HUES64 (cell line): ENCODE measurements around the gene SERPINA12. TPM values are rescaled to one million over a fixed set of nuclear protein-coding genes. Genes with fewer than 3 reads are reported as not detected.

Source experiments
- H3K27ac ChIP-seq: 2 replicates; pipeline ENCODE4 v1.7.0; 2013; ENCODE audit warnings: low read depth, low read length, inconsistent platforms
- H3K27me3 ChIP-seq: 2 replicates; pipeline ENCODE4 v1.6.1; 2013; ENCODE audit warnings: mild to moderate bottlenecking, low read length; ENCODE audit not compliant: insufficient read depth
- H3K36me3 ChIP-seq: 2 replicates; pipeline ENCODE4 v1.6.1; 2013; ENCODE audit warnings: mild to moderate bottlenecking, low read length; ENCODE audit not compliant: insufficient read depth
- H3K4me1 ChIP-seq: 2 replicates; pipeline ENCODE4 v1.6.1; 2013; ENCODE audit warnings: mild to moderate bottlenecking, low read length, moderate library complexity; ENCODE audit not compliant: insufficient read depth
- H3K4me3 ChIP-seq: 2 replicates; pipeline ENCODE4 v1.5.1; 2013; ENCODE audit warnings: mild to moderate bottlenecking, low read length, moderate library complexity
- H3K9ac ChIP-seq: 2 replicates; pipeline ENCODE4 v1.6.1; 2013; ENCODE audit warnings: mild to moderate bottlenecking, low read depth, low read length
- H3K9me3 ChIP-seq: 2 replicates; pipeline ENCODE4 v1.6.1; 2013; ENCODE audit warnings: low read depth, low read length; ENCODE audit not compliant: insufficient read depth
- WGBS: fragments of 150-250, 120-280 bp; methylation state at CpG from one replicate; pipeline ENCODE4 v1.1.7; 2013; ENCODE audit warnings: missing lambda C conversion rate; 5-methylcytosine and 5-hydroxymethylcytosine counted together
- polyA plus RNA-seq, 2 experiments: library from polyadenylated mRNA; stranded (reverse); fragments of 50-300 nt; gene quantifications; one replicate each; pipeline ENCODE4 v1.2.3, GENCODE V29; 2013

The SERPINA12 gene
- polyA plus RNA-seq (2013, experiment 1 of 2) = not detected
- not detected for polyA plus RNA-seq (2013, experiment 2 of 2)

- H3K9ac ChIP-seq = no peak within 1 kb of the TSS
- 80% methylated on average over 3 of the region's 3 CpGs for WGBS
- no peaks in the 10 kb centered on the region for H3K27me3 ChIP-seq
- no peak within 1 kb of the TSS for H3K27ac ChIP-seq
- H3K9me3 ChIP-seq = no peaks in the 10 kb centered on the region
- H3K36me3 ChIP-seq = no peaks in the 10 kb centered on the region
- no peaks in the 10 kb centered on the region for H3K4me1 ChIP-seq
- no peak within 1 kb of the TSS for H3K4me3 ChIP-seq
Measured at GRCh38 chr14:94509356-94509755, at the start of gene SERPINA12. SERPINA12 (minus strand) TSS chr14:94509469; CDS start chr14:94498397, 11,072 bp downstream.

GRCh38 chr14:94558842-94559241, 49.6 kb upstream of the SERPINA12 start:
- 93% methylated on average over 2 of the region's 2 CpGs for WGBS
- Histone ChIP-seq H3K27ac (no peak overlapping the region), H3K4me3 (no peak overlapping the region), H3K9ac (no peak overlapping the region), H3K4me1 (no peaks in the 10 kb centered on the region), H3K9me3 (peaks cover 4% of the 10 kb centered on the region; the same call in 1 of the 2 replicates), H3K36me3 (no peaks in the 10 kb centered on the region), H3K27me3 (no peaks in the 10 kb centered on the region)

- Histone ChIP-seq H3K27ac (no peak overlapping the region), H3K36me3 (no peaks in the 10 kb centered on the region), H3K4me3 (no peak overlapping the region), H3K27me3 (no peaks in the 10 kb centered on the region), H3K9me3 (peaks cover 4% of the 10 kb centered on the region; the same call in 1 of the 2 replicates), H3K9ac (no peak overlapping the region), H3K4me1 (no peaks in the 10 kb centered on the region)
- 100% methylated on average over 1 of the region's 1 CpG for WGBS
Measured at GRCh38 chr14:94557327-94557726, 48.1 kb upstream of the SERPINA12 start.

DNA sequence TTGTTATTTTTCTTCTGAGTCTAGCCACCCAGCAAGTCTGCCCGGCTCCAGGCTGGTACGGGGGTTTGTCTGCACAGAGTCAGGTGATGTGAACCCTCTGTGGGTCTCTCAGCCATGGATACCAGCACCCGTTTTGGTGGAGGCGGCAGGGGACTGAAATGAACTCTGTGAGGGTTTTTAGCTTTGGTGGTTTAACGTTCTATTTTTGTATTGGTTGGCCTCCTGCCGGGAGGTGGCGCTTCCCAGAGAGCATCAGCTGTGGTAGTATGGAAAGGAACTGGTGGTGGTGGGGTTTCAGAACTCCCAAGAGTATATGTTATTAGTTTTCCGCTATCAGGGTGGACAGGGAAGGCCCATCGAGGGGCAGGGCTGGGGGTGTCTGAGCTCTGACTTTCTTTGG, 46.7 kb upstream of the SERPINA12 start:
- Histone ChIP-seq H3K9ac (no peak overlapping the region), H3K4me3 (no peak overlapping the region), H3K36me3 (no peaks in the 10 kb centered on the region)

GRCh38 chr14:94550041-94550440, 40.8 kb upstream of the SERPINA12 start:
- no peaks in the 10 kb centered on the region for H3K36me3 ChIP-seq
- WGBS = 79% methylated on average over 5 of the region's 8 CpGs

More for the DNA sequence above, 46.7 kb upstream of the SERPINA12 start:
- no peak overlapping the region for H3K27ac ChIP-seq
- H3K27me3 ChIP-seq = no peaks in the 10 kb centered on the region
- 92% methylated on average over 9 of the region's 9 CpGs for WGBS
- peaks cover 4% of the 10 kb centered on the region; the same call in 1 of the 2 replicates for H3K9me3 ChIP-seq
- no peaks in the 10 kb centered on the region for H3K4me1 ChIP-seq

GRCh38 chr14:94548999-94549985, 40.0 kb upstream of the SERPINA12 start:
- H3K9me3 ChIP-seq = no peaks in the 10 kb centered on the region
- H3K4me3 ChIP-seq = no peak overlapping the region
- no peaks in the 10 kb centered on the region for H3K36me3 ChIP-seq
- no peak overlapping the region for H3K9ac ChIP-seq
- no peak overlapping the region for H3K27ac ChIP-seq
- peaks cover 5% of the 10 kb centered on the region; the same call in 1 of the 2 replicates for H3K4me1 ChIP-seq
- whole genome bisulfite sequencing = 36% methylated on average over 23 of the region's 24 CpGs
- no peaks in the 10 kb centered on the region for H3K27me3 ChIP-seq

More at GRCh38 chr14:94550041-94550440, 40.8 kb upstream of the SERPINA12 start:
- Histone ChIP-seq H3K27ac (no peak overlapping the region), H3K27me3 (no peaks in the 10 kb centered on the region), H3K4me1 (no peaks in the 10 kb centered on the region), H3K9ac (no peak overlapping the region), H3K4me3 (no peak overlapping the region), H3K9me3 (no peaks in the 10 kb centered on the region; the same call in 1 of the 2 replicates)

DNA sequence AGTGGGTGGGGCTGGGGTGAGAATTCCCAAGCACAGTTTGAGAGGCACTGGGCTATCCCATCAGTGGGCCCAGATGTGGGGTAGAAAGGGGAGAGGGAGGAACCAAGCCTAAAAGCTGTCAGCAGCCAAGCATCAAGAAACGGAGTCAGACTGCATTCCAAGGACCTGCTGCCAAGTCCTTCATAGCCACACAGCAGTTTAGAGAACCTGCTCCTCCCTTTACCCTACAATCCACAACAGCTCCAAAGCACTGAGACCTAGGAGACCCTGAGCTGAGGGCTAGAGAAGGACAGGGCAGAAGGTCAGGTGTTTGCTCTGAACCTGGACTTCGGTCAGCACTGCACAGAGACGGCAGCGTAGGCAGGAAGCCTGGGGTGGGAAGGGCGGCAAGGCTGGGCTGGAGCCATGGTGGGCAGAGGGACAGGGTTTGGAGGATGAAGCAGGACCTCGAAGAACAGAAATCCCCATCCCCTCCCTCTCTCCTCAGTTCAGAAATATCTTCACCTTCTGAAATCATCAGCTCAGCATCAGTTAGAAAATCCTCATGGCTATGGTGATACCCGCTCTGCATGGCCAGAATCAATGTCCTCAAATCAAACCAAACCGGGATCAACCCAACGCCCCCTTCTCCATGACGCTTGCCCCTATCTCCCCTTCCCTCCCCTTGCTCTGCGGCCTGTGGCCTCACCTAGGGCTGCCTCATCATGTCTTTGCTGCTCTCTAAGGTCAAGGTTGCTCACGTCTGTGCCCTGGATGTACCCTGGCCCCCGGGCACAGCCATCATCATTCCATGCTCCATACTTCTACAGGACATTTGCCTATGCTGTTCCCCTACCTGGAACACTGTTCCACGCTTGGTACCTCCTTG, 39.1 kb upstream of the SERPINA12 start:
- Histone ChIP-seq H3K4me3 (no peak overlapping the region), H3K9me3 (no peaks in the 10 kb centered on the region), H3K27ac (no peak overlapping the region), H3K4me1 (peaks cover 5% of the 10 kb centered on the region; the same call in 1 of the 2 replicates), H3K36me3 (no peaks in the 10 kb centered on the region), H3K27me3 (no peaks in the 10 kb centered on the region), H3K9ac (no peak overlapping the region)
- 91% methylated on average over 14 of the region's 14 CpGs for WGBS

DNA sequence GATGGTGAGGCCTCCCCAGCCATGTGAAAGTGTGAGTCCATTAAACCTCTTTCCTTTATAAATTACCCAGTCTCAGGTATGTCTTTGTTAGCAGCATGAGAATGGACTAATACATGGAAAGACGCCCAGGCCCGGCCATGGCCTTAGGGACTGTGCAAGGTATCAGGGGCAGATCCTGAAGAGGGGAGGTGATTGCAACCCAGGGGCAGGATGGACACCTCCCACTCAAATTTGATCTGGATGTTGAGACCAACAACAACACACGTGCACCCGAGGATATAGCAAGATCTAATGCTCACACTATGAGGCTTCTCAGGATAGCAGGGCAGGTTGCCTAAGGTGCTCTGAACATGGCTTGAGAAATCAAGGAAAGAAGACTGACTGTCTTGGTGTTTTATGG, 38.5 kb upstream of the SERPINA12 start:
- no peak overlapping the region for H3K27ac ChIP-seq
- no peaks in the 10 kb centered on the region for H3K9me3 ChIP-seq
- WGBS = 84% methylated on average over 4 of the region's 4 CpGs
- no peak overlapping the region for H3K9ac ChIP-seq
- H3K4me3 ChIP-seq = no peak overlapping the region
- no peaks in the 10 kb centered on the region for H3K27me3 ChIP-seq
- H3K4me1 ChIP-seq = peaks cover 5% of the 10 kb centered on the region; the same call in 1 of the 2 replicates
- no peaks in the 10 kb centered on the region for H3K36me3 ChIP-seq

DNA sequence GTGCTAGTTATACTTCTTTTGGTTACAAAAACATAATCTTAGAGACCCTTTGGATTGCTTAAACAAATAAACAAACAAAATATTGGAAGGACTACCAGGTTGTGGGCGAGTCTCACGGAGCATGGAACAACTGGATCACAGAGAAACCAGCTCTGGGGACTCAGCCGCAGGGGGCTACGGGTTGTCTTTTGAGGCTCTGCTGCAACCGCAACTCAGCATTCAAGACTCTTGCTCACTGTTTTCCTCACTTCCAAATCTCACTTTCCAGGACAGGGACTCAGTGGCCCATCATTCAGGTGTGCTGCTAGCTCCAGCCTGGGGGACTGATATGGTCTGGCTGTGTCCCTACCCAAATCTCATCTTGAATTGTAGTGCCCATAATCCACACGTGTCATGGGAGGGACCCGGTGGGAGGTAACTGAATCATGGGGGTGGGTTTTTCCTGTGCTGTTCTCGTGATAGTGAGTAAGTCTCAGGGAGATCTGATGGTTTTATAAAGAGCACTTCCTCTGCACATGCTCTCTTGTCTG, 37.9 kb upstream of the SERPINA12 start:
- no peaks in the 10 kb centered on the region for H3K36me3 ChIP-seq
- H3K9me3 ChIP-seq = no peaks in the 10 kb centered on the region
- H3K27me3 ChIP-seq = no peaks in the 10 kb centered on the region
- no peak overlapping the region for H3K9ac ChIP-seq
- peaks cover 5% of the 10 kb centered on the region; the same call in 1 of the 2 replicates for H3K4me1 ChIP-seq
- H3K27ac ChIP-seq = no peak overlapping the region
- WGBS = 95% methylated on average over 8 of the region's 8 CpGs
- H3K4me3 ChIP-seq = no peak overlapping the region

DNA sequence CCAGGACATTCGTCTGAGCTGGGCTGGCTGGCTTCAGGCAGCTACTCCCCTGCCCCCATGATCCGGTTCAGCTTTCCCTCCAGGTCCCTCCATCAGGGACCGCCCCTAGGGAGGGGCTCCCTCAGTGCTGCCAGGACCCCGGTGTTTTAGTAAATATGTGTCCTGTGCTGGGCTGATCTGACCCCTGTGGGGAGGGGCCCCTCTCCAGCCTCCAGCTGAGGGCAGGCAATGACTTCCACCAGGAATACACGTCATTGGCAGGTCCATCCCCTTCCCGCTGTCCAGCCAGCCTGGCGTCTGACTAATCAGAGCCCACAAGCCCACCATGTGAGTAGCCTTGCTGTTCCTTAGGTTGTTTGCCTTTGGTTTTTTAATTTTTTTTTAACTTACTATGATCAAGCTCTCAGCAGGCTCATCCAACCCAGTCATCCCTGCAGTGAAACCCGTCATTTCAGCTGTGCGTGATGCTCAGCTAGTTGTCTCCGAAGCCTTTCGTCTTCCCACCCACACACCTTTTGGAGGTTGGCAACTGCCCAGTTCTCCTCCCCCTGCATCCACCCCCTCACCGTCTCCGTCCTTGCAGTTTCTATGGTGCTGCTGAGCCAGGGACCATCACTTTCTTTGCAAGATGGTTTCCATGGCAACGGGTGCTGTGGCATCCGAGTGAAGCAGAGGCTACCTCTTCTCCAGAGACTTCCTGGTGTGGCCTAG, 36.0 kb upstream of the SERPINA12 start:
- no peak overlapping the region for H3K27ac ChIP-seq
- no peaks in the 10 kb centered on the region for H3K36me3 ChIP-seq
- WGBS = 71% methylated on average over 15 of the region's 15 CpGs
- H3K27me3 ChIP-seq = no peaks in the 10 kb centered on the region
- H3K4me1 ChIP-seq = peaks cover 6% of the 10 kb centered on the region; the same call in 1 of the 2 replicates
- no peak overlapping the region for H3K4me3 ChIP-seq
- no peaks in the 10 kb centered on the region for H3K9me3 ChIP-seq
- H3K9ac ChIP-seq = no peak overlapping the region
